HG03378 (cell line): Measurements from ENCODE around the gene COPS6.

Source experiments
- ATAC-seq: cut with Tn5 transposase; IDR thresholded peaks from one replicate; pipeline ENCODE4 v1.9.1; 2021; ENCODE audit warnings: mild to moderate bottlenecking, moderate library complexity; ENCODE audit not compliant: unreplicated experiment

The COPS6 gene

DNA sequence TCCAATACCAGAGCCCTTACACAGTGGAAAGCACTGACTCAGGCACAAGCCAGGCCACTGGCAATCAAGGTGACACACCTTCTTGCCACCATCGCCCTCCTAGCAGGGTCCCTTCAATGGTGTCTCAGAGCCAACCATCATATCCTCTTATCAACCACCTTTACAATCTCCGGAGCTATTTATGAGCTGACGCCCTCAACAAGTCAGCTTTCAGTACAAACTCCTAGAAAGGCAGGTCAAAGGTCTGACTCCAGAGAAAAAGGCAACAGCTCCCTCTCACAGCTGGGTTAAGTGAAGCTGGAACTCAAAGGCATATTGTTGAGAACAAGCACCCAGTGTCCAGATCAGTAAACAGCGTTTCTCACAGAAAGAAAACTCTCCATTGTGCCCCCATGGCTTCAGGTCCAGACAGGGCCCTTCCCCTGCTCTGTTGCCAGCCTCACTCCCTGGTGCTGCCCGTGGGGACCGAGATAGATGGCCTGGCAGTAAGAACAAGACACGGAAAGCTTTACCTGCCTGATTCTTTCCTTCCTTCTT lies 9.7 kb upstream of the COPS6 start:
- ATAC-seq = no peak

DNA sequence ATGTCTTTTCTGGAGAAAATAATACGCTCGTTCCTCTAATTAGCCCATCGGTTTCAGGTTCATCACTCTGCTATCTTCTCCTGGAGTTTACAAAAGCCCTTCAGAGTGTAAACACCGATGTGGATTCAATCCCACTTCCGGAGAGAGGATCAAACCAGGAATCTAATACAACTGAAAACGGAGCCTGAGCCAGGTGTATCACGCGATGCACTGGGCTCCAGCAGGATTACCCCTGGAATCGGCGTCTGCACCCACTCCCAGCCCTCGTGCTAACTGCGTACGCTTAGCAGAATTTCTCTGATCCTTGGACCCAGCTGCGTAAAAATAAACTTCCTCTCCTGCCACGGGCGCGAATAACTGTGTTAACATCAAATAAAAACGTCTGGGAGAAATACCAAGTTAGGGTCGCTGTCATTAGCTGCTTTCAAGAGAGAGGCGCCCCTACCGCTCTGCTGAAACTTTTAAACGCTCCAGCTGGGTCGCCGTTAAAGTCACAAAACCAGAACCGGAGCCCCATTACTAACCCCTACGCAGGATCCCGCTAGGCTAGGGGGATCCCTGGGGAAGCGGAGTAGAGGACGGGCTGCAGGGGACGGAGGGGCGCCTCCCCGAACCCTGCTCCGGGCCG lies 7.7 kb upstream of the COPS6 start:
- no peak for ATAC-seq

DNA sequence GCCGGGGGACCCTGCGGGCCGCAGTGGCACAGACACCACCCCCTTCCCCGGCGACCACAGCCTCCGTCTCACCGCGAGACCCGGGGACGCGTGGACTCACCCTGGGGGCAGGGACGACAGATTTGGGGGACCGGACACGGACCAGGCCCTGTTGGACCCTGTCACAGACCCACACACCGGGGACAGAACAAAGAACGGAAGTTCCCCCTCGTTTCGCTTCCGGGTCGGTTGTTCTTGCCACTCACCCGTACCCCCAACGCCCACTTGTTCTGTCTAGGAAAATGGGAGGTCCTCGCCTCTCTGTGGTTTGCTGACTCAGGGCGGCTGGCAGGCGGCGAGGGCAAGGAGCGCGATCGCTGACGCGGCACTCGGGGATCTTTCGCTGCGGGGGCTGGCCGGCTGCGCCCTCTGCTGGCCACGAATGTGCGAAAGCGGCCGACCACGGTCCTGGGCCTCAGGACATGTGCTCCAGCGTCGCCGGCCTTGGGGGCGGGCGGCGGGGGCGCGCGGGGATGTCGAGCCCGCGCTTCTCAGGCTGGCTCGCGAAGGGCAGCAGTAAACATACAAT lies 7.2 kb upstream of the COPS6 start, which contains the start of gene ZNF3:
Gene ZNF3 (minus strand): TSS at position 189 of the 568 bp plus-strand sequence. CDS start 4,366 bp downstream, outside the sequence.
- peak; percentile 73 for ATAC-seq

DNA sequence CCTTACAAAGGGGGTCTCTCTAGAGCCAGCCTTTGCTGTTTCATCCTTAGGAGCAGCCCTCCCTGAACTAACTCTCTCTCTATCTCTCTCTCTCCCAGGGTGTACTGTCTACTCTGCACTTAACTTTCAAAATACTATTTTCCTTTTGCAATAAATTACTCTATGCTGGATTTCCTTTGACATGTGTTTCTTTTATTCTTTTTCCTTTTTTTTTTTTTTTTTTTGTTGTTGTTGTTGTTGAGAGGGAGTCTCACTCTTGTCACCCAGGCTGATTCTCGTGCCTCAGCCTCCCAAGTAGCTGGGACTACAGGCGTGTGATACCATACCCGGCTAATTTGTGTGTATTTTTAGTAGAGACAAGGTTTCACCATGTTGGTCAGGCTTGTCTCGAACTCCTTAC lies 5.8 kb upstream of the COPS6 start:
- no peak for ATAC-seq

DNA sequence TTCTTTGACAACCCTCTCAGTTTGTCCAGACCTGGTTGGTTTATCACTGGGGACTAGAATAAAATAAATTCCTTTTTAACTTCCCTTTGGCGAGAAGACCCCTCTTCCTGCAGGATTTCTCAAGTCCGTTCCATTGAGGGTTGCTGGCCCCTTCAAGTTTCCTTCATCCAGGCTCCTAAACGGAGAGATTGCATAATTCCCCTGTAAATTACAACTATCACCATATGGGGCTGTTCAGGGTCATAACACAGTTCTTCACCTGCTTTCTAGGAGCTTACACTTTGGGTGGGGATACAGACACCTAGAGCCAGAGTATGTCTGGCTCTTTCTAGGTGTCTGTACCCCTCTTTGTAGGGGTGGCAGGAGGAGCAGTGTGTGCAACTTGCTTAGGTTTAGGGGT lies 3.3 kb upstream of the COPS6 start:
- no peak for ATAC-seq

DNA sequence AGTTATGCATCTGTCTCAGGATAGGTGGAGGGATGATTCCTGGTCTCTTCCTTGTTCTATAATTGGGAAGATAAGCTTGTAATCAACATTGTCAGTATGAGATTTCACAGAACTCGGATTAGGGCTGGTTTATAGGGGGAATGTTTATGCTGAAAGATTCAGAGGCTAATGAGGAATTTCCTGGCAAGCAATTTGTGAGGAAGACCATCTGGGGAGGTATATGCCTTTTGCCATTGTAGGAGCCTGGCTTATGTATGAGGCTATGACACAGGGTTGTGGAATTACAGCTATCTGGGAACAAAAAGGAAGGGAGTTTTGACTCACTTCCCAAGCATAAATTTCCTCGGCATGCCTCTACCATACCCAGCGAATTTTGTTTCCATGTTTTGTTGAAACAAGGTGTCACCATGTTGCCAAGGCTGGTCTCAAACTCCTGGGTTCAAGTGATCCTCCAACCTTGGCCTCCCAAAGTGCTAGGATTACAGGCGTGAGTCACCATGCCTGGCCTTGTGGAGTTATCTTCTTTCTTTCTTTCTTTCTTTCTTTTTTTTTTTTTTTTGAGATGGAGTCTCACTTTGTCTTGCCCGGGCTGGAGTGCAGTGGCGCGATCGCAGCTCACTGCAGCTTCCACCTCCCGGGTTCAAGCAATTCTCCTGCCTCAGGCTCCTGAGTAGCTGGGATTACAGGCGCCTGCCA lies 1.6 kb upstream of the COPS6 start:
- ATAC-seq = no peak

DNA sequence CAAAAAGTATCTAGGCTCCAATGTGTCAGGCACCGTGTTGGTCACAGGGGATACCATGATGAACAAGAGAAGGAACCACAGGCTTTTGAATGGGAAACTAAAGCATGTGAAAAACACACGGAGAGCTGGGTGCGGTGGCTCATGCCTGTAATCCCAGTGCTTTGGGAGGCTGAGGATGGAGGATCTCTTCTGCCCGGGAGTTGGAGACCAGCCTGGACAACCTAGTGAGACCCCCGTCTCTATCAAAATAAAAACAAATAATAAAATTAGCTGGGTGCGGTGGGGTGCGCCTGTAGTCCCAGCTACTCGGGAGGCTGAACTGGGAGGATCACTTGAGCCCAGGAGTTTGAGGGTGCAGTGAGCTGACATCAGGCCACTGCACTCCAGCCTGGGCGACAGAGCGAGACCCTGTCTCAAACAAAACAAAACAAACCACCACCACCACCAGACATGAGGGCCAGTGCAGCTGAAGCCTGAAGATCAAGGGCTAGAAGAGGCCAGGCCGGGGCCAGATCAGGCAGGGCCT lies 611 bp upstream of the COPS6 start:
- ATAC-seq = no peak

DNA sequence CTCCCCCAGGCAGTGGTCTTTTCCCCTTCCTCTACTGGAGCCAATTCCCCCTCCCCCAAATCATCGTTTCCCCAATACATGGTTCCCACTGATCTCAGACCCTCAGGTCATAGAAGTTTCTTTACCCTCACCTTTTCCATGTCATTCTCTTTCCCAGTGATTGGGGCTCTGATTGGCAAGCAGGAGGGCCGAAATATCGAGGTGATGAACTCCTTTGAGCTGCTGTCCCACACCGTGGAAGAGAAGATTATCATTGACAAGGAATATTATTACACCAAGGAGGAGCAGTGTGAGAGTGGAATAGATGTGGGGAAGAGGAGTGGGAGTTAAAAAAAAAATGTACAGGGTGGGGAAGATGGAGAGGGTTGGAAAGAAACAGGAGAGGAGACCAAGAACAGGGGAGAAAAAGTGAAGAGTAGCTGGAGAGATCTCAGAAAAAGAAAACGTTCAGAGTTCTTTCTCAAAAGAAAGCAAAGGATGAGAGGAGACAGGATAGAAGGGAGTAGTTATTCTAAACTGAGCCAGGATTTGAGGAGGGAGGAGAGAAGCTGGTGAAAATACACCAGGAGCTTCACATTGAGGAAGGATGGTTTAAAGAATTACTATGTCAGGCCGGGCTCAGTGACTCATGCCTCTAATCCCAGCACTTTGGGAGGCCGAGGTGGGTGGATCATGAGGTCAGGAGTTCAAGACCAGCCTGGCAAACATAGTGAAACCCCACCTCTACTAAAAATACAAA lies 858 bp downstream of the COPS6 start:
- no peak for ATAC-seq

DNA sequence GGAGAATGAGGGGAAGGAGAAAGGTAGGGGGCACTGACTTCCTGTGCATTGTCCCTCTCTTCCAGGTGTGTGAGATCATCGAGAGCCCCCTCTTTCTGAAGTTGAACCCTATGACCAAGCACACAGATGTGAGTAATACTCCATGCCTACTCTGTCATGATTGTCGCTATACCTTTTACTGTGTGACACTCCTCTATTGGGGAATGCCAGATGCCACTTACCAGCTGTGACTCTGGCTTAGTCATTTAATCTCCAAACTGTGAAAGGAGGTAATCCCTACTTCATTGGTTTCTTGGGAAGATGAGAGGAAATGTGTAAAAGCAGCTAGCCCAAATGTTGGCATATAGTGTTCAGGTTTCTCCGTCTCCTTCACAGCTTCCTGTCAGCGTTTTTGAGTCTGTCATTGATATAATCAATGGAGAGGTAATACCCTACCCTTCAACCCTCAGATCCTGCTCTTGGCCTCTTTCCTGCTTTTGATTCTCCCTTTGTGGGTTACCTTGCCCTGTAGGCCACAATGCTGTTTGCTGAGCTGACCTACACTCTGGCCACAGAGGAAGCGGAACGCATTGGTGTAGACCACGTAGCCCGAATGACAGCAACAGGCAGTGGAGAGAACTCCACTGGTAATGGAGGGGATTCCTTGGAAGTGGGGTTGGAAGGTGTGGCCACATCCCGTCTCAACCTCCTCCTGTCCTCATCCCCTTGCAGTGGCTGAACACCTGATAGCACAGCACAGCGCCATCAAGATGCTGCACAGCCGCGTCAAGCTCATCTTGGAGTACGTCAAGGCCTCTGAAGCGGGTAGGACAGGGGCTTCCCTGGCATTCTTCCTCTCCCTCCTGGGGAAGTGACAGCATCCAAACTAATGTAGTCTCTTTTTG lies 2.0 kb downstream of the COPS6 start:
- ATAC-seq = no peak

DNA sequence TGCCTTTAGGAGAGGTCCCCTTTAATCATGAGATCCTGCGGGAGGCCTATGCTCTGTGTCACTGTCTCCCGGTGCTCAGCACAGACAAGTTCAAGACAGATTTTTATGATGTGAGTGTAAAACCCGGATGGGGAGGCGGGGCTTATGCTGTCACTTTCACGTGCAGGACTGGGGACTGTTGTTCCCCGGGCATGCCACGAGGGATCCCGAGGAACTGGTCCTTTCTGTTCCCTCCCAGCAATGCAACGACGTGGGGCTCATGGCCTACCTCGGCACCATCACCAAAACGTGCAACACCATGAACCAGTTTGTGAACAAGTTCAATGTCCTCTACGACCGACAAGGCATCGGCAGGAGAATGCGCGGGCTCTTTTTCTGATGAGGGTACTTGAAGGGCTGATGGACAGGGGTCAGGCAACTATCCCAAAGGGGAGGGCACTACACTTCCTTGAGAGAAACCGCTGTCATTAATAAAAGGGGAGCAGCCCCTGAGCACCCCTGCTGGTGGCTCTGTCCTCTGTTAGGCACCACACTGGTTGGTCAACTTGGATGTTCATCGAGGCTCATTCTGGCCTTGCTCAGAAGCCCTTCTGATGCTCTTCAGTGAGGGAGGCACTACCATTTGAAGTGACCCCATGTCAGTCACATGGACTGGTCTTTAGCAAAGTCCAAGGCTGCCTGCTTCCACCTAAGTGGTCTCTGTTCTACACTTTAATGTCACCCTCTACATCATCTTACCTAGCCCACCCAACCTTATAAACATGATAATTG lies 2.8 kb downstream of the COPS6 start:
- ATAC-seq = no peak

DNA sequence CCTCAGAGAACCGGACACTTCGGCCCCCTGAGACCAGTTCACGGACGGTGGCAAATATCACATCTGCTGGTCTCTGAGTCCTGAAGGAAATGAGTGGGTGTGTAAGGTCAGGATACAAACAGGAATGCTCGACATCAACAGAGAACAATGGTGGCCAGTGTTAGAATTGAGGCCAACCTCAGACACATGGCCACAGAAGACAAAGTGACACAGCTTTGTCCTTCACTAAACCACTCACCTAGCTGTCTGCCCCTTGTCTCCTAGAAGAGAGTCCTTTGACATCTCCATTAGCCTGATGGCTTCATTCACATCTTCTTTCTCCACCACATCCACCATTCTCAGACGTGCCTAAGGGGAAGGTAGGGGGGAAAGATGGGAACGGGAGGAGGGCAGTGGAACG lies 4.3 kb downstream of the COPS6 start:
- ATAC-seq = no peak

DNA sequence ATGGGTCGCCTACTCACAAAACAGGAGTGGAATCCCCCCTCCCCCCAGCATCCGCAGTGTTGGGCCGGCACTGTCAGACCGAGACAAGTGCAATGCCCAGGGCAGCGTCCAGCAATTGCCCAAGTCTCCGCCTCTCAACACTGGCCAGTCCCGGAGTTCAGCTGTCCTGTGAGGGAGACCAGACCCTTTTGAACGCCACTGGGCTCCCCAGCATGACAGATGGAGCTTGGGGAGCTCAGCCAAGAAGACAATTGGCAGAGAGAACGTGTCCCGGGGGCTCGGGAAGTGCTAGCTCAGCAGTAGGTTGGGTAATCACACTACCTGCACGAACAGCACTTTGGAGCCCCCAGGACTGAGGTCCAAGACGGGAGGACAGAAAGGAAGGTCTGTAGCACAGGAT lies 4.7 kb downstream of the COPS6 start:
- no peak for ATAC-seq

DNA sequence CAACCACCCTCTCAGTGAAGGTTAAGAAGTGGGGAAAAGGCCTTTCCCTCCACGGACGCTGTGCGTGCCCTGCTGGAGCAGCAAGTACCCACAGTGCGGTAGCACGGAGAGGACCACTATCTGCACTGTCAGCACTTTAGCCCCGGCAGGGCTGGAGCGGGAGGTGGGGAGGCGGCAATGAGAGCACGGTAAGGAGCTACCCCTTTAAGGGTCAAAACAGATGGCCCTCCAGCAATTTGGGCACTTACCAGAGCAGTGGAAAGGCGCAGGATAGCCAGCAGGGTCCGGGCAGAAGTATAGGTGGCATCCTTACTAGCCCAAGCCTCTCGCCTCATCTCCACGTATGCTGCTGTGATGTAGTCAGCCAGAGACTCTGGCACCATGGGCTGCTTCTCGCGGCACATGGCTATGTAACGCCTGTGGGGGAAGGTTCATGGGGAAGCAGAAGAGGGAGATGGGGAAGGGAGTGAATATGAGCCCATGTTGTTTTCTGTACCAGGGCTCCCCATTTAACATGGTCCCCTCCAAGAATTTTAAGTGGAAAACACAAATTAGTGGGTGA lies 5.2 kb downstream of the COPS6 start:
- no peak for ATAC-seq

DNA sequence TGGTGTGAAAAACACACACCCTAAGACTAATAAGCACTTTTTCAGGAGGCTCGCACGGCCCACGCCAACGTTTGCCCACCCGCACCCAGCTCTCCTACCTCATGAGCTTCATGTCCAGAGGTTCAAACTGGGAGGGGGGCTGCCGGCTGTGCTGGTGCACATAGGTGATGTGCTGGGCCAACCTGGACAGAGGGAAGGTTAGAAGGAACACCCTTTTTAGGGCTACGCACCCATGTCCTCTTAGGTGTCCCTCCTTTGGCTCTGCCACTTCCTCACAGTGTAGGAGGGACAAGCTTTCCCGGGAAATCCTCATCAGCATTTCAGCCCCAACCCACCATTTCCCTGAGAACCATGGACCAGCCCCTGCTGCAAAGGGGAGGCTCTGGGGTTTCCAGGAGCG lies 6.5 kb downstream of the COPS6 start:
- ATAC-seq = no peak

DNA sequence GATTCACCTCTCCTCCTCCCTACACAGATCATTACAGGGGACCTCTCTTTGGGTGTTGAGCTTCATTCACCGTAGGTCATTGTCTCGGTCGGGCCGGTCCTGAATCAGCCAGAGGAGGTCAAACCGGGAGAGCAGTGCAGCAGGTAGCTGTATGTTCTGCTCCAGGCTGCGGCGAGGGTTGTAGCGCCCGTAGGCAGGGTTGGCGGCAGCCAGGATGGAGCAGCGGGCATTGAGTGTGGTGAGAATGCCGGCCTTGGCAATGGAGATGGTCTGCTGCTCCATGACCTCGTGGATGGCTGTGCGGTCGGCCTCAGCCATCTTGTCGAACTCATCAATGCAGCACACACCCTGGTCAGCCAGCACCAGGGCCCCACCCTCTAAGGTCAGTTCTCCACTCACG lies 6.9 kb downstream of the COPS6 start:
- no peak for ATAC-seq

DNA sequence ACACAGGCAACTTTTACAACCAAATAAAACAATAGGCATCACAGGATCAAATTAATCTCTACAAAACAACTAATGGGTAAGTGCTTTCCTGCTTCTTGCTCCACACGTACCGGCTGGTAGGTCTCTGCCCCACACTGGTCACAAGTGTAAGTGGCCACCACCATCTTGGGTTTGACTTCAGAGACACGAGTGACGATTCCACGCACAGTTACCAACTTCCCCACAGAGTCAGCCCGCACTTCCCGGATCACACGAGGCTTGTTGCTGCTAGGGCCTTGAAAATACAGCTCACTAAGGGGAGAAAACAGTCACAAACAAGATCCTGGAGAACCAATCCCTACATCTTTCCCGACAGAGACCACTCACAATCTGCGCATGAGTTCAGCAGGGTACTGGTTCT lies 10.1 kb downstream of the COPS6 start:
- no peak for ATAC-seq

DNA sequence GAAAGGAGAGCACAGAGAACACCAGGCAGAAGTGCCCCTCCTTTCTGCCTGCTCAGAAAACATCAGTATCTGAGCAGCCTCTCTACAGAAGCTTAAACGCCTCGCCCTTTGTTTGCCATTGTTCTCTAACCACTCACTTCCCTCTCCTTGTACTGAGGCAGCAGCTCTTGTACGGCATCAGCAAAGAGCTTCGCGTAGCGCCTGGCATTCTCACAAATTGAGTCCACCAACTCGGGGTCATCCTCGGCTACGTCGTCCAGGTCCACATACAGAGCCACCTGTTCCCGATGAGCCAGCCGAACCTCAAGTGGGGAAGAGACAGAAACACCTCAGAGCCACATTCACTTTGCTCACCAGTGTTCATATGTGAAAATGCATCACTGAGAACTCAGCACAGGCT lies 10.7 kb downstream of the COPS6 start:
- ATAC-seq = no peak

DNA sequence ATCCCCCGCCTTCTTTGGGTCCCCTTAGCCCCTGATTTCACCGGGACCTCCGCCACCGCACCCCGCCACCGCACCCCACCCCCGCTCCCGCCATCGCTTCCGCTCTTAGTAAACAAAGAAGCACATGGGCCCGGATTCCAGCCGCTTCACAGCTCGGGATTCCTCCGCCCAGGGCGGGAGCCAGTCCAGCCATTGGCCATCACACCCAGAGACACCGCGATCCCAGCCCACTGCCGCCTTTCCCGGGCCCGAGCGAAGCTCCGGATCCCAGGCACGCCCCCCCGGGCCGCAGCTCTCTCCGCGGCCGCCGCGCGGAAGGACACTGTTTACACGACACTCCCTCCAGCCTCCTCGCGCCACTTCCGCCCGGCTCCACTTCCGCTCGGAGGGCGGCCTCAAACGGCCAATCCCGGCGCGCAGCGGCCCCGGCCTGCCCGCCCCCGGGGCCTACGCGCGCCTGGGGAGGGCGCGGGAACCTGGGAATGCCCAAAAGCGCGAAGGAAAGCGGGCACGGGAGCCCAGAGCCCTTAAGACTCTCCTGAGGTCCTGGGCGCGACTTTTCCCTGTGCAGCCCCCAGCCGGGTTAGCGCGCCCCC lies 11.7 kb downstream of the COPS6 start:
- ATAC-seq = peak; percentile 61
